ENCODE measurements around the gene PIEZO1. TPM values are rescaled to one million over a fixed set of nuclear protein-coding genes. Genes with fewer than 3 reads are reported as not detected.
A peak's percentile ranks its signal among the peaks of the same experiment; 100 is the strongest.

PIEZO1 gene
- total and polyA plus RNA-seq, 10 of the 15 experiments (the other 5 are each of a cell fraction or from before 2014, with no cell fraction given) = 1.3 to 169 (median 33.4) TPM

GRCh38 chr16:88803264-88803987, 18.4 kb upstream of the PIEZO1 start, which contains the start of gene CDT1 (continued):
- TF ChIP-seq SIN3A (IDR thresholded peaks at IDR 0.05; ENCODE audit: low read depth, low read length) (peak; percentile 87), CHD4 (IDR thresholded peaks at IDR 0.05) (0 out of 2 replicates have a peak, but pooled peaks have one; percentile 28), HDGF (IDR thresholded peaks at IDR 0.05) (peak; percentile 10; the same call in 1 of the 2 replicates), GATAD2B (conservative IDR thresholded peaks at IDR 0.05; ENCODE audit: low read depth) (peak; percentile 100), NRF1 (conservative IDR thresholded peaks at IDR 0.05; ENCODE audit: low read depth, low read length) (peak; percentile 96), KDM1A (IDR thresholded peaks at IDR 0.05; ENCODE audit: borderline replicate concordance) (no peak), RCOR1 (conservative IDR thresholded peaks at IDR 0.05; ENCODE audit: low read depth, low read length) (no peak), POLR2A (IDR thresholded peaks at IDR 0.05; ENCODE audit: low read depth, low read length) (peak; percentile 67), NR2C1 (IDR thresholded peaks at IDR 0.05) (peak; percentile 16; the same call in 1 of the 2 replicates), RELA (IDR thresholded peaks at IDR 0.05; ENCODE audit: borderline replicate concordance, partially characterized antibody) (peak; percentile 44)
- TF ChIP-seq, protein P1, sequence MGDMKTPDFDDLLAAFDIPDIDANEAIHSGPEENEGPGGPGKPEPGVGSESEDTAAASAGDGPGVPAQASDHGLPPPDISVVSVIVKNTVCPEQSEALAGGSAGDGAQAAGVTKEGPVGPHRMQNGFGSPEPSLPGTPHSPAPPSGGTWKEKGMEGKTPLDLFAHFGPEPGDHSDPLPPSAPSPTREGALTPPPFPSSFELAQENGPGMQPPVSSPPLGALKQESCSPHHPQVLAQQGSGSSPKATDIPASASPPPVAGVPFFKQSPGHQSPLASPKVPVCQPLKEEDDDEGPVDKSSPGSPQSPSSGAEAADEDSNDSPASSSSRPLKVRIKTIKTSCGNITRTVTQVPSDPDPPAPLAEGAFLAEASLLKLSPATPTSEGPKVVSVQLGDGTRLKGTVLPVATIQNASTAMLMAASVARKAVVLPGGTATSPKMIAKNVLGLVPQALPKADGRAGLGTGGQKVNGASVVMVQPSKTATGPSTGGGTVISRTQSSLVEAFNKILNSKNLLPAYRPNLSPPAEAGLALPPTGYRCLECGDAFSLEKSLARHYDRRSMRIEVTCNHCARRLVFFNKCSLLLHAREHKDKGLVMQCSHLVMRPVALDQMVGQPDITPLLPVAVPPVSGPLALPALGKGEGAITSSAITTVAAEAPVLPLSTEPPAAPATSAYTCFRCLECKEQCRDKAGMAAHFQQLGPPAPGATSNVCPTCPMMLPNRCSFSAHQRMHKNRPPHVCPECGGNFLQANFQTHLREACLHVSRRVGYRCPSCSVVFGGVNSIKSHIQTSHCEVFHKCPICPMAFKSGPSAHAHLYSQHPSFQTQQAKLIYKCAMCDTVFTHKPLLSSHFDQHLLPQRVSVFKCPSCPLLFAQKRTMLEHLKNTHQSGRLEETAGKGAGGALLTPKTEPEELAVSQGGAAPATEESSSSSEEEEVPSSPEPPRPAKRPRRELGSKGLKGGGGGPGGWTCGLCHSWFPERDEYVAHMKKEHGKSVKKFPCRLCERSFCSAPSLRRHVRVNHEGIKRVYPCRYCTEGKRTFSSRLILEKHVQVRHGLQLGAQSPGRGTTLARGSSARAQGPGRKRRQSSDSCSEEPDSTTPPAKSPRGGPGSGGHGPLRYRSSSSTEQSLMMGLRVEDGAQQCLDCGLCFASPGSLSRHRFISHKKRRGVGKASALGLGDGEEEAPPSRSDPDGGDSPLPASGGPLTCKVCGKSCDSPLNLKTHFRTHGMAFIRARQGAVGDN (IDR thresholded peaks at IDR 0.05) = peak; percentile 81
- TF ChIP-seq, protein P2, sequence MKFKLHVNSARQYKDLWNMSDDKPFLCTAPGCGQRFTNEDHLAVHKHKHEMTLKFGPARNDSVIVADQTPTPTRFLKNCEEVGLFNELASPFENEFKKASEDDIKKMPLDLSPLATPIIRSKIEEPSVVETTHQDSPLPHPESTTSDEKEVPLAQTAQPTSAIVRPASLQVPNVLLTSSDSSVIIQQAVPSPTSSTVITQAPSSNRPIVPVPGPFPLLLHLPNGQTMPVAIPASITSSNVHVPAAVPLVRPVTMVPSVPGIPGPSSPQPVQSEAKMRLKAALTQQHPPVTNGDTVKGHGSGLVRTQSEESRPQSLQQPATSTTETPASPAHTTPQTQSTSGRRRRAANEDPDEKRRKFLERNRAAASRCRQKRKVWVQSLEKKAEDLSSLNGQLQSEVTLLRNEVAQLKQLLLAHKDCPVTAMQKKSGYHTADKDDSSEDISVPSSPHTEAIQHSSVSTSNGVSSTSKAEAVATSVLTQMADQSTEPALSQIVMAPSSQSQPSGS (IDR thresholded peaks at IDR 0.05; ENCODE audit: low read length) = no peak
- TF ChIP-seq, protein P3, sequence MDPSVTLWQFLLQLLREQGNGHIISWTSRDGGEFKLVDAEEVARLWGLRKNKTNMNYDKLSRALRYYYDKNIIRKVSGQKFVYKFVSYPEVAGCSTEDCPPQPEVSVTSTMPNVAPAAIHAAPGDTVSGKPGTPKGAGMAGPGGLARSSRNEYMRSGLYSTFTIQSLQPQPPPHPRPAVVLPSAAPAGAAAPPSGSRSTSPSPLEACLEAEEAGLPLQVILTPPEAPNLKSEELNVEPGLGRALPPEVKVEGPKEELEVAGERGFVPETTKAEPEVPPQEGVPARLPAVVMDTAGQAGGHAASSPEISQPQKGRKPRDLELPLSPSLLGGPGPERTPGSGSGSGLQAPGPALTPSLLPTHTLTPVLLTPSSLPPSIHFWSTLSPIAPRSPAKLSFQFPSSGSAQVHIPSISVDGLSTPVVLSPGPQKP (IDR thresholded peaks at IDR 0.05; ENCODE audit: low read depth, low read length) = no peak

All from GM12878 (cell line).